SK-N-SH (cell line): ENCODE data around the gene MAPK12. TPM values are rescaled to one million over a fixed set of nuclear protein-coding genes. Genes with fewer than 3 reads are reported as not detected.

ENCODE experiments used
- CTCF ChIA-PET: fragments of 300-600, 350-600 bp; formaldehyde crosslinking; extraction: SDS; loops from one replicate; lab custom pipeline; 2021; lab: Yijun Ruan, JAX
- POLR2A ChIA-PET: fragments of 350-600 bp; sonication (Branson Sonifier 250); formaldehyde crosslinking; extraction: SDS; loops from one replicate; lab custom pipeline; 2020; ENCODE audit warnings: antibody characterized with exemption, inconsistent platforms; lab: Yijun Ruan, JAX
- DNase-seq: peaks from one replicate; pipeline ENCODE4 v3.0.0; 2012
- H2AFZ ChIP-seq: fragments of 200-600 bp; sonication (generic); 2 replicates; pipeline ENCODE4 v1.8.1; 2016; ENCODE audit warnings: antibody characterized with exemption, mild to moderate bottlenecking, low read depth
- H3F3A ChIP-seq: fragments of 200-600 bp; sonication (generic); replicated peaks from 2 replicates; pipeline ENCODE3; 2016; ENCODE audit warnings: antibody characterized with exemption, mild to moderate bottlenecking; ENCODE audit not compliant: insufficient read depth
- H3K27ac ChIP-seq, 2 experiments: fragments of 200-500 bp in 1 of 2; fragments of 200-600 bp in 1 of 2; sonication (Bioruptor generic) in 1 of 2; sonication (generic), shearing (Covaris generic) in 1 of 2; 2 replicates each; pipeline versions ENCODE4 v1.5.1 to v1.6.1; 2014 to 2016; ENCODE audit warnings: low read depth in 2 of 2, inconsistent platforms in 1 of 2, low read length in 1 of 2, mild to moderate bottlenecking in 1 of 2, mixed read lengths in 1 of 2
- H3K27me3 ChIP-seq: fragments of 200-600 bp; sonication (generic), shearing (Covaris generic); 2 replicates; pipeline ENCODE4 v1.6.1; 2016; ENCODE audit warnings: mixed run types; ENCODE audit not compliant: insufficient read depth
- H3K36me3 ChIP-seq, 2 experiments: fragments of 200-500 bp in 1 of 2; fragments of 200-600 bp in 1 of 2; sonication (Bioruptor generic) in 1 of 2; sonication (generic) in 1 of 2; replicated peaks in 1 of 2; 2 replicates each; pipeline versions ENCODE3 to v1.5.1; 2014 to 2016; ENCODE audit warnings: low read length in 1 of 2, mild to moderate bottlenecking in 1 of 2; ENCODE audit not compliant: insufficient read depth in 2 of 2, control insufficient read depth in 1 of 2
- H3K4me1 ChIP-seq, 2 experiments: fragments of 200-500 bp in 1 of 2; fragments of 200-600 bp in 1 of 2; sonication (Bioruptor generic) in 1 of 2; sonication (generic), shearing (Covaris generic) in 1 of 2; 2 replicates each; pipeline versions ENCODE4 v1.5.1 to v1.6.1; 2014 to 2016; ENCODE audit warnings: low read depth in 1 of 2, low read length in 1 of 2, mixed run types in 1 of 2; ENCODE audit not compliant: insufficient read depth in 2 of 2, control insufficient read depth in 1 of 2
- H3K4me2 ChIP-seq: fragments of 200-600 bp; sonication (generic), shearing (Covaris generic); 2 replicates; pipeline ENCODE4 v1.6.1; 2017; ENCODE audit warnings: mixed run types
- H3K4me3 ChIP-seq, 2 experiments: fragments of 200-500 bp in 1 of 2; fragments of 200-600 bp in 1 of 2; sonication (Bioruptor generic) in 1 of 2; sonication (generic), shearing (Covaris generic) in 1 of 2; 2 replicates each; pipeline versions ENCODE4 v1.5.1 to v1.8.1; 2014 to 2016; ENCODE audit warnings: low read depth in 2 of 2, inconsistent platforms in 1 of 2, low read length in 1 of 2, mild to moderate bottlenecking in 1 of 2, mixed read lengths in 1 of 2, moderate library complexity in 1 of 2
- H3K79me2 ChIP-seq: fragments of 200-600 bp; sonication (generic); 2 replicates; pipeline ENCODE4 v1.8.1; 2017; ENCODE audit warnings: mild to moderate bottlenecking; ENCODE audit not compliant: insufficient read depth
- H3K9ac ChIP-seq: fragments of 200-600 bp; sonication (generic); 2 replicates; pipeline ENCODE4 v1.6.1; 2017; ENCODE audit warnings: mixed run types
- H3K9me2 ChIP-seq: fragments of 200-600 bp; sonication (generic); 2 replicates; pipeline ENCODE4 v1.6.1; 2017; ENCODE audit warnings: mixed run types
- H3K9me3 ChIP-seq: fragments of 200-600 bp; sonication (generic); 2 replicates; pipeline ENCODE4 v1.6.1; 2017; ENCODE audit warnings: mixed run types, mild to moderate bottlenecking, moderate library complexity
- H4K20me1 ChIP-seq: fragments of 200-600 bp; sonication (generic); 2 replicates; pipeline ENCODE4 v1.6.1; 2017; ENCODE audit warnings: mild to moderate bottlenecking, mixed run types; ENCODE audit not compliant: insufficient read depth
- CHD2 ChIP-seq: fragments of 150-350 bp; IDR thresholded peaks from 2 replicates; pipeline ENCODE4 v1.6.1; 2018; ENCODE audit warnings: low read length; ENCODE audit not compliant: partially characterized antibody
- ELF1 ChIP-seq: IDR thresholded peaks from 2 replicates; pipeline ENCODE4 v1.4.0; 2012
- EP300 ChIP-seq, 2 experiments: IDR thresholded peaks; 2 replicates each; pipeline versions ENCODE4 v1.4.0 to v1.6.1; 2012; ENCODE audit warnings: borderline replicate concordance in 1 of 2, low read depth in 1 of 2, low read length in 1 of 2
- EZH2phosphoT487 ChIP-seq: fragments of 200-600 bp; sonication (generic); IDR thresholded peaks from 2 replicates; pipeline ENCODE4 v1.6.1; 2017; ENCODE audit warnings: low read depth, mixed run types, mild to moderate bottlenecking, antibody characterized with exemption, moderate library complexity, borderline replicate concordance
- FOXM1 ChIP-seq: IDR thresholded peaks from 2 replicates; pipeline ENCODE4 v1.4.0; 2012; ENCODE audit warnings: low read depth, mild to moderate bottlenecking
- MEF2A ChIP-seq: IDR thresholded peaks from 2 replicates; pipeline ENCODE4 v1.4.0; 2012; ENCODE audit warnings: low read depth, borderline replicate concordance
- MXI1 ChIP-seq: IDR thresholded peaks from 2 replicates; pipeline ENCODE4 v1.6.1; 2012; ENCODE audit warnings: mild to moderate bottlenecking, low read depth, low read length, improper control_type of control experiment
- POLR2AphosphoS5 ChIP-seq: IDR thresholded peaks from 2 replicates; pipeline ENCODE4 v1.6.1; 2012; ENCODE audit warnings: low read depth, low read length
- TAF1 ChIP-seq: IDR thresholded peaks from 2 replicates; pipeline ENCODE4 v1.6.1; 2012; ENCODE audit warnings: low read depth, mild to moderate bottlenecking, low read length, moderate library complexity, borderline replicate concordance
- TEAD4 ChIP-seq: IDR thresholded peaks from 2 replicates; pipeline ENCODE4 v1.4.0; 2012; ENCODE audit warnings: mild to moderate bottlenecking, borderline replicate concordance; ENCODE audit not compliant: insufficient read depth
- USF2 ChIP-seq: fragments of 150-350 bp; IDR thresholded peaks from 2 replicates; pipeline ENCODE4 v1.6.1; 2017; ENCODE audit warnings: antibody characterized with exemption, low read length, low read depth, borderline replicate concordance
- WGBS: methylation state at CpG from one replicate; pipeline ENCODE4 v1.1.6; 2017; ENCODE audit warnings: low lambda C conversion rate; 5-methylcytosine and 5-hydroxymethylcytosine counted together
- polyA plus RNA-seq, 3 experiments: library from polyadenylated mRNA; depleted of rRNA; stranded (reverse); fragments of >200 nt; gene quantifications; 2 replicates each; pipeline ENCODE4 v1.2.3, GENCODE V29; 2012
- TF ChIP-seq, protein P1 (sequence below): IDR thresholded peaks from 2 replicates; pipeline ENCODE4 v1.4.0; 2012; ENCODE audit warnings: low read depth, borderline replicate concordance
- TF ChIP-seq, protein P2 (sequence below): fragments of 200-600 bp; sonication (generic); IDR thresholded peaks from 2 replicates; pipeline ENCODE4 v1.6.1; 2017; ENCODE audit warnings: antibody characterized with exemption, mild to moderate bottlenecking, moderate library complexity
- TF ChIP-seq, protein P3 (sequence below): IDR thresholded peaks from 2 replicates; pipeline ENCODE4 v1.6.1; 2012; ENCODE audit warnings: mild to moderate bottlenecking, low read depth, low read length, moderate library complexity
- TF ChIP-seq, protein P4 (sequence below): IDR thresholded peaks from 2 replicates; pipeline ENCODE4 v1.4.0; 2012; ENCODE audit warnings: low read depth, borderline replicate concordance

MAPK12 gene
- polyA plus RNA-seq, 1 of the 3 experiments (the other 2 are of a cell fraction), result 118 TPM

DNA sequence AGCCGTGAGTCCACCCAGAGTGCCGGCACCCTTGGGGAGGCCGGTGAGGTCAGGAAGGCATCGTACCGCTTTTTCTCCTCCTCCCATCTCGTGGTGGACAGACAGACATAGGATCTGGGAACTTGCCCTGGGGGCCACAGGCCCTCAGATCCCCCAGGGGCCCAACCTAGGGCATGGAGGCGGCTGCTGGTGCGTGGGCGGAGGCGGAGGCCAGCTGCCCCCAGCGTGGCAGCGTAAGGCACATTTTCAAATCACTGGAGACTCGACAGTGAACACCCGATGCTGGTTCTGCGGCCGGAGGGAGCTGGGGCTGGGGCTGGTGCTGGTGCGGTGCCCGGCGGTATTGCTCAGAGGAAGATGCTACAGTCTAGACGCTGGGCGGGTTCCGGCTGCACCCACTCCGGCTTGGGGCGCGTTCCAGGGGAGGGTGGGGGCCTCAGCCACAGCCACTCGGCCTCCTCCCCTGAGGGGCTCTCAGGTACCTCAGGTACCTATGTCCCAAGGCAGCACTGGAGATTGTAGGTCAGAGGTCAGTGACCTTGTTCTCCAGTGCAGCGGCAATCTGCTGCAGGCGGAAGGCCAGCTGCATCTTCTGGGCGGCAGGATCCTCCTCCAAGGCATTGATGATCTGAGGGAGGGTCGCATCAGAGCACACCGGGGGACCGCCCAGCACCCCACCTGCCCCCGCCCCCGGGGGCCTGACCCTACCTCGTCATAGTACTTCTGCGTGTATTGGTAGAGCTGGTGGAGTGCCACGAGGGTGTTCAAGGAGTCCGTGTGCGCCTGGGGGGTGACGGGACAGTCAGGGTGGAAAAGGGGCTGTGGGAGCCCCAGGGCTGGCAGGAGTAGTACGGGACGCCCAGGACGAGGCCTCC lies 13.9 kb upstream of the MAPK12 start:
- Histone ChIP-seq H3K36me3 (peaks cover 22 to 58% of the 10 kb centered on the region in 2 experiments), H3K4me1 (peaks cover 7 to 13% of the 10 kb centered on the region in 2 experiments; a peak in 2 of 4 replicates), H3F3A (peaks cover 34% of the 10 kb centered on the region), H3K9me3 (no peaks in the 10 kb centered on the region), H3K4me3 (no peak overlapping the region), H3K27ac (no peak overlapping the region; a peak in 1 of 4 replicates), H3K4me2 (no peak overlapping the region), H3K27me3 (no peaks in the 10 kb centered on the region), H3K9me2 (no peaks in the 10 kb centered on the region), H2AFZ (no peak overlapping the region), H3K79me2 (no peaks in the 10 kb centered on the region), H4K20me1 (peaks cover 27% of the 10 kb centered on the region; the same call in 1 of the 2 replicates), H3K9ac (no peak overlapping the region)
- WGBS, result 96% methylated on average over 29 of the region's 43 CpGs
- POLR2A ChIA-PET, result no interaction called here
- CTCF ChIA-PET, result interaction anchor here (0.7 to 7.0 kb wide), 17 partner anchors 8 to 327 kb away, joined by 3 to 101 read pairs (median 7); partner anchors contain the start of genes DENND6B, MAPK12 and PPP6R2
- TF ChIP-seq USF2 (no peak), MEF2A (no peak), ELF1 (no peak), CHD2 (no peak), MXI1 (no peak), TAF1 (no peak), EZH2phosphoT487 (no peak), FOXM1 (no peak), POLR2AphosphoS5 (no peak), TEAD4 (no peak), EP300 (IDR thresholded peaks at IDR 0.05; ENCODE audit: borderline replicate concordance in 1 of 2, low read depth in 1 of 2, low read length in 1 of 2) (no peak)
- TF ChIP-seq, protein P1, sequence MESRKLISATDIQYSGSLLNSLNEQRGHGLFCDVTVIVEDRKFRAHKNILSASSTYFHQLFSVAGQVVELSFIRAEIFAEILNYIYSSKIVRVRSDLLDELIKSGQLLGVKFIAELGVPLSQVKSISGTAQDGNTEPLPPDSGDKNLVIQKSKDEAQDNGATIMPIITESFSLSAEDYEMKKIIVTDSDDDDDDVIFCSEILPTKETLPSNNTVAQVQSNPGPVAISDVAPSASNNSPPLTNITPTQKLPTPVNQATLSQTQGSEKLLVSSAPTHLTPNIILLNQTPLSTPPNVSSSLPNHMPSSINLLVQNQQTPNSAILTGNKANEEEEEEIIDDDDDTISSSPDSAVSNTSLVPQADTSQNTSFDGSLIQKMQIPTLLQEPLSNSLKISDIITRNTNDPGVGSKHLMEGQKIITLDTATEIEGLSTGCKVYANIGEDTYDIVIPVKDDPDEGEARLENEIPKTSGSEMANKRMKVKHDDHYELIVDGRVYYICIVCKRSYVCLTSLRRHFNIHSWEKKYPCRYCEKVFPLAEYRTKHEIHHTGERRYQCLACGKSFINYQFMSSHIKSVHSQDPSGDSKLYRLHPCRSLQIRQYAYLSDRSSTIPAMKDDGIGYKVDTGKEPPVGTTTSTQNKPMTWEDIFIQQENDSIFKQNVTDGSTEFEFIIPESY, result no peak
- TF ChIP-seq, protein P2, sequence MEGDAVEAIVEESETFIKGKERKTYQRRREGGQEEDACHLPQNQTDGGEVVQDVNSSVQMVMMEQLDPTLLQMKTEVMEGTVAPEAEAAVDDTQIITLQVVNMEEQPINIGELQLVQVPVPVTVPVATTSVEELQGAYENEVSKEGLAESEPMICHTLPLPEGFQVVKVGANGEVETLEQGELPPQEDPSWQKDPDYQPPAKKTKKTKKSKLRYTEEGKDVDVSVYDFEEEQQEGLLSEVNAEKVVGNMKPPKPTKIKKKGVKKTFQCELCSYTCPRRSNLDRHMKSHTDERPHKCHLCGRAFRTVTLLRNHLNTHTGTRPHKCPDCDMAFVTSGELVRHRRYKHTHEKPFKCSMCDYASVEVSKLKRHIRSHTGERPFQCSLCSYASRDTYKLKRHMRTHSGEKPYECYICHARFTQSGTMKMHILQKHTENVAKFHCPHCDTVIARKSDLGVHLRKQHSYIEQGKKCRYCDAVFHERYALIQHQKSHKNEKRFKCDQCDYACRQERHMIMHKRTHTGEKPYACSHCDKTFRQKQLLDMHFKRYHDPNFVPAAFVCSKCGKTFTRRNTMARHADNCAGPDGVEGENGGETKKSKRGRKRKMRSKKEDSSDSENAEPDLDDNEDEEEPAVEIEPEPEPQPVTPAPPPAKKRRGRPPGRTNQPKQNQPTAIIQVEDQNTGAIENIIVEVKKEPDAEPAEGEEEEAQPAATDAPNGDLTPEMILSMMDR, result no peak; the same call in 1 of the 2 replicates
- TF ChIP-seq, protein P3, sequence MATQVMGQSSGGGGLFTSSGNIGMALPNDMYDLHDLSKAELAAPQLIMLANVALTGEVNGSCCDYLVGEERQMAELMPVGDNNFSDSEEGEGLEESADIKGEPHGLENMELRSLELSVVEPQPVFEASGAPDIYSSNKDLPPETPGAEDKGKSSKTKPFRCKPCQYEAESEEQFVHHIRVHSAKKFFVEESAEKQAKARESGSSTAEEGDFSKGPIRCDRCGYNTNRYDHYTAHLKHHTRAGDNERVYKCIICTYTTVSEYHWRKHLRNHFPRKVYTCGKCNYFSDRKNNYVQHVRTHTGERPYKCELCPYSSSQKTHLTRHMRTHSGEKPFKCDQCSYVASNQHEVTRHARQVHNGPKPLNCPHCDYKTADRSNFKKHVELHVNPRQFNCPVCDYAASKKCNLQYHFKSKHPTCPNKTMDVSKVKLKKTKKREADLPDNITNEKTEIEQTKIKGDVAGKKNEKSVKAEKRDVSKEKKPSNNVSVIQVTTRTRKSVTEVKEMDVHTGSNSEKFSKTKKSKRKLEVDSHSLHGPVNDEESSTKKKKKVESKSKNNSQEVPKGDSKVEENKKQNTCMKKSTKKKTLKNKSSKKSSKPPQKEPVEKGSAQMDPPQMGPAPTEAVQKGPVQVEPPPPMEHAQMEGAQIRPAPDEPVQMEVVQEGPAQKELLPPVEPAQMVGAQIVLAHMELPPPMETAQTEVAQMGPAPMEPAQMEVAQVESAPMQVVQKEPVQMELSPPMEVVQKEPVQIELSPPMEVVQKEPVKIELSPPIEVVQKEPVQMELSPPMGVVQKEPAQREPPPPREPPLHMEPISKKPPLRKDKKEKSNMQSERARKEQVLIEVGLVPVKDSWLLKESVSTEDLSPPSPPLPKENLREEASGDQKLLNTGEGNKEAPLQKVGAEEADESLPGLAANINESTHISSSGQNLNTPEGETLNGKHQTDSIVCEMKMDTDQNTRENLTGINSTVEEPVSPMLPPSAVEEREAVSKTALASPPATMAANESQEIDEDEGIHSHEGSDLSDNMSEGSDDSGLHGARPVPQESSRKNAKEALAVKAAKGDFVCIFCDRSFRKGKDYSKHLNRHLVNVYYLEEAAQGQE, result no peak
- TF ChIP-seq, protein P4, sequence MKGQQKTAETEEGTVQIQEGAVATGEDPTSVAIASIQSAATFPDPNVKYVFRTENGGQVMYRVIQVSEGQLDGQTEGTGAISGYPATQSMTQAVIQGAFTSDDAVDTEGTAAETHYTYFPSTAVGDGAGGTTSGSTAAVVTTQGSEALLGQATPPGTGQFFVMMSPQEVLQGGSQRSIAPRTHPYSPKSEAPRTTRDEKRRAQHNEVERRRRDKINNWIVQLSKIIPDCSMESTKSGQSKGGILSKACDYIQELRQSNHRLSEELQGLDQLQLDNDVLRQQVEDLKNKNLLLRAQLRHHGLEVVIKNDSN, result no peak
- DNase-seq, result no peak
